K562 (cell line): ENCODE results near the gene ATXN1. TPM values are rescaled to one million over a fixed set of nuclear protein-coding genes. Genes with fewer than 3 reads are reported as not detected.

Experiments used
- ATAC-seq: fragments of 200-7000 bp; cut with Tn5 transposase; 3 replicates; pipeline ENCODE4 v1.9.1; 2020; ENCODE audit warnings: moderate library complexity
- BruUV-seq: library from RNA; stranded (reverse); fragments of 400-500 nt; replicated peaks from 2 replicates; lab custom pipeline; 2021; lab: Mats Ljungman, UMichigan
- CTCF ChIA-PET: fragments of 300-600 bp; formaldehyde crosslinking; extraction: SDS; loops from one replicate; lab custom pipeline; 2021; ENCODE audit warnings: low intra/inter-chr PET ratio; lab: Yijun Ruan, JAX
- POLR2A ChIA-PET: fragments of 300-600, 350-650 bp; sonication (Branson Sonifier 250); formaldehyde crosslinking; extraction: SDS; loops from one replicate; lab custom pipeline; 2021; ENCODE audit warnings: antibody characterized with exemption, inconsistent platforms; lab: Yijun Ruan, JAX
- DNase-seq, 4 experiments: peaks; one replicate each; pipeline versions ENCODE4 v3.0.0 to v3.0.0-alpha.2; 2011 to 2018; ENCODE audit warnings: low spot score in 3 of 4, mixed read lengths in 3 of 4; ENCODE audit errors: extremely low read depth in 1 of 4
- FAIRE-seq: peaks from 2 replicates; lab custom pipeline; 2011; peaks lifted over from hg19 to GRCh38; lab: Jason Lieb, UNC
- H2AFZ ChIP-seq: 2 replicates; pipeline ENCODE4 v1.6.0; 2011; ENCODE audit warnings: low read depth, low read length, control low read depth, inconsistent platforms
- H3K27ac ChIP-seq: fragments of 200-600 bp; 3 replicates; pipeline ENCODE4 v1.8.0; 2011; ENCODE audit warnings: low read depth, mild to moderate bottlenecking, control low read depth, inconsistent platforms, low read length, moderate library complexity, mixed read lengths; ENCODE audit errors: extremely low read depth
- H3K27me3 ChIP-seq, 2 experiments: fragments of 300-600 bp in 1 of 2; 2 replicates in 1 of 2; 3 replicates in 1 of 2; pipeline versions ENCODE4 v1.6.0 to v1.8.0; 2011; ENCODE audit warnings: inconsistent platforms in 2 of 2, low read length in 2 of 2, mild to moderate bottlenecking in 1 of 2, mixed read lengths in 1 of 2, moderate library complexity in 1 of 2; ENCODE audit not compliant: control insufficient read depth in 2 of 2, insufficient read depth in 2 of 2
- H3K36me3 ChIP-seq: fragments of 300-600 bp; 3 replicates; pipeline ENCODE4 v1.8.0; 2011; ENCODE audit warnings: mild to moderate bottlenecking, low read length, inconsistent platforms; ENCODE audit not compliant: control insufficient read depth, insufficient read depth
- H3K4me1 ChIP-seq, 2 experiments: fragments of 200-600 bp in 1 of 2; replicated peaks in 1 of 2; 2 replicates in 1 of 2; 3 replicates in 1 of 2; pipeline versions ENCODE4 v1.5.1 to v1.8.0; 2011; ENCODE audit warnings: inconsistent platforms in 2 of 2, low read length in 2 of 2, mild to moderate bottlenecking in 1 of 2, mixed read lengths in 1 of 2, moderate library complexity in 1 of 2; ENCODE audit not compliant: control insufficient read depth in 2 of 2, insufficient read depth in 2 of 2
- H3K4me2 ChIP-seq: 2 replicates; pipeline ENCODE4 v1.6.1; 2011; ENCODE audit warnings: low read length, control low read depth, inconsistent platforms, mixed read lengths; ENCODE audit not compliant: insufficient read depth
- H3K4me3 ChIP-seq: fragments of 200-600 bp; sonication (generic), shearing (Covaris generic); 2 replicates; pipeline ENCODE4 v1.5.1; 2016; ENCODE audit warnings: control low read depth, inconsistent platforms
- H3K79me2 ChIP-seq: fragments of 200-600 bp; 3 replicates; pipeline ENCODE4 v1.8.0; 2011; ENCODE audit warnings: low read length, inconsistent platforms; ENCODE audit not compliant: control insufficient read depth, insufficient read depth
- H3K9ac ChIP-seq, 2 experiments: 2 replicates each; pipeline versions ENCODE4 v1.6.0 to v1.6.1; 2011; ENCODE audit warnings: low read depth in 2 of 2, low read length in 2 of 2, control low read depth in 1 of 2, inconsistent platforms in 1 of 2, mild to moderate bottlenecking in 1 of 2, mixed read lengths in 1 of 2; ENCODE audit not compliant: insufficient read depth in 1 of 2
- H3K9me1 ChIP-seq: one replicate; pipeline ENCODE4 v1.6.0; 2011; ENCODE audit warnings: inconsistent platforms, mild to moderate bottlenecking, low read length, moderate library complexity; ENCODE audit not compliant: control insufficient read depth, insufficient read depth
- H3K9me3 ChIP-seq: replicated peaks from 2 replicates; pipeline ENCODE4 v1.5.1; 2011; ENCODE audit warnings: low read depth, low read length, inconsistent platforms; ENCODE audit not compliant: control insufficient read depth, insufficient read depth
- H4K20me1 ChIP-seq: replicated peaks from 2 replicates; pipeline ENCODE4 v1.6.1; 2011; ENCODE audit warnings: low read length, inconsistent platforms, mixed read lengths; ENCODE audit not compliant: control insufficient read depth, insufficient read depth
- ASH1L ChIP-seq: fragments of 450-650 bp; IDR thresholded peaks from 2 replicates; pipeline ENCODE4 v1.6.1; 2018; ENCODE audit warnings: borderline replicate concordance, mild to moderate bottlenecking, low read depth; ENCODE audit not compliant: partially characterized antibody
- ATF4 ChIP-seq: fragments of 450-650 bp; formaldehyde crosslinking; IDR thresholded peaks from 2 replicates; pipeline ENCODE4 v1.4.0; 2022; ENCODE audit warnings: mild to moderate bottlenecking, moderate library complexity
- CC2D1A ChIP-seq: fragments of 450-650 bp; IDR thresholded peaks from 2 replicates; pipeline ENCODE4 v1.6.1; 2017; ENCODE audit warnings: mild to moderate bottlenecking
- DIDO1 ChIP-seq: fragments of 450-650 bp; IDR thresholded peaks from 2 replicates; pipeline ENCODE4 v1.6.1; 2016; ENCODE audit warnings: low read depth, missing biosample characterization, missing genetic modification characterization
- ELF2 ChIP-seq: fragments of 250-450 bp; sonication (Bioruptor Pico); IDR thresholded peaks from 2 replicates; pipeline ENCODE4 v1.5.0; 2021; ENCODE audit warnings: mild to moderate bottlenecking
- HLTF ChIP-seq: fragments of 450-650 bp; IDR thresholded peaks from 2 replicates; pipeline ENCODE4 v1.6.1; 2016
- LARP7 ChIP-seq: fragments of 450-650 bp; IDR thresholded peaks from 2 replicates; pipeline ENCODE4 v1.6.1; 2016
- MYC ChIP-seq, 2 experiments: fragments of 250-450 bp in 1 of 2; sonication (Bioruptor Pico) in 1 of 2; IDR thresholded peaks; 2 replicates each; pipeline versions ENCODE4 v1.5.1 to v1.6.1; 2012 to 2021; ENCODE audit warnings: low read depth in 2 of 2, borderline replicate concordance in 1 of 2, improper control_type of control experiment in 1 of 2, low read length in 1 of 2, mild to moderate bottlenecking in 1 of 2, moderate library complexity in 1 of 2
- NCOA4 ChIP-seq: fragments of 450-650 bp; IDR thresholded peaks from 2 replicates; pipeline ENCODE4 v1.6.1; 2018; ENCODE audit warnings: mild to moderate bottlenecking; ENCODE audit not compliant: partially characterized antibody
- PCBP1 ChIP-seq: fragments of 200-400 bp; formaldehyde crosslinking; IDR thresholded peaks from 2 replicates; pipeline ENCODE4 v1.6.1; 2018; ENCODE audit warnings: mild to moderate bottlenecking, low read depth, low read length; ENCODE audit not compliant: poor library complexity, severe bottlenecking
- POLR2A ChIP-seq: fragments of 450-650 bp; conservative IDR thresholded peaks from 2 replicates; pipeline ENCODE4 v1.6.1; 2016
- SIRT6 ChIP-seq: IDR thresholded peaks from one replicate; pipeline ENCODE4 v1.6.1; 2012; ENCODE audit warnings: low read depth, mild to moderate bottlenecking, control low read depth, inconsistent platforms, low read length, moderate library complexity
- SREBF2 ChIP-seq: sonication (generic); formaldehyde crosslinking; IDR thresholded peaks from 2 replicates; pipeline ENCODE4 v1.4.0; 2020; ENCODE audit warnings: mild to moderate bottlenecking, missing genetic modification reagents
- ZC3H8 ChIP-seq: fragments of 450-650 bp; IDR thresholded peaks from 2 replicates; pipeline ENCODE4 v1.6.1; 2017
- ZNF347 ChIP-seq: fragments of 450-650 bp; formaldehyde crosslinking; IDR thresholded peaks from 2 replicates; pipeline ENCODE4 v1.4.0; 2020; ENCODE audit warnings: low read depth, mild to moderate bottlenecking, moderate library complexity
- ZNF445 ChIP-seq: fragments of 250-450 bp; sonication (Bioruptor Pico); IDR thresholded peaks from 2 replicates; pipeline ENCODE4 v1.4.0; 2020; ENCODE audit warnings: low read depth, mild to moderate bottlenecking, moderate library complexity
- ZNF764 ChIP-seq: fragments of 250-450 bp; sonication (Bioruptor Pico); IDR thresholded peaks from 2 replicates; pipeline ENCODE4 v1.4.0; 2020; ENCODE audit warnings: low read depth, mild to moderate bottlenecking, moderate library complexity
- ZNF780A ChIP-seq: fragments of 250-450 bp; sonication (Bioruptor Pico); IDR thresholded peaks from 2 replicates; pipeline ENCODE4 v1.5.0; 2021; ENCODE audit warnings: mild to moderate bottlenecking
- WGBS: fragments of 100-300 bp; shearing (Covaris generic); methylation state at CpG from one replicate; pipeline ENCODE4 v1.1.6; 2016; ENCODE audit warnings: low coverage, mixed read lengths; ENCODE audit not compliant: insufficient coverage; ENCODE audit errors: missing lambda C conversion rate; 5-methylcytosine and 5-hydroxymethylcytosine counted together
- in situ Hi-C: fragments of 300-500 bp; cut with MboI; formaldehyde crosslinking; loops from 4 replicates; pipeline ENCODE4 v1.15.0; 2018; ENCODE audit warnings: inconsistent platforms, mixed read lengths
- intact Hi-C: fragments of 100-400 bp; cut with micrococcal nuclease; formaldehyde crosslinking; loops from 2 replicates; pipeline ENCODE4 v1.14.2; 2022
- polyA plus RNA-seq, 8 experiments: library from polyadenylated mRNA; depleted of rRNA in 4 of 8; stranded (reverse) in 5 of 8; unstranded in 3 of 8; fragments of >200 nt; fragmentation: Nextera tagmentation in 2 of 8; fragmentation: Illumina TruSeq in 1 of 8; extraction: Ambion mirVana in 2 of 8; extraction: Trizol in 1 of 8; gene quantifications; 2 replicates each; pipeline versions ENCODE4 v1.2.1 to v1.2.3, GENCODE V29; 2011 to 2014; ENCODE audit warnings: inconsistent platforms in 1 of 8, missing spikeins in 1 of 8
- total RNA-seq, 7 experiments: library from RNA; depleted of rRNA in 6 of 7; stranded (reverse); fragments of >200 nt in 6 of 7; fragmentation: Illumina TruSeq in 2 of 7; extraction: Trizol in 2 of 7; gene quantifications; 2 replicates each; pipeline versions ENCODE4 v1.2.1 to v1.2.3, GENCODE V29; 2011 to 2021; ENCODE audit warnings: low replicate concordance in 1 of 7

Gene ATXN1
- total and polyA plus RNA-seq, 9 of the 15 experiments (the other 6 are each of a cell fraction or from before 2014, with no cell fraction given) = under 0.01 to 1.2 (median 0.58) TPM

- H3K4me1 ChIP-seq = no peaks in the 10 kb centered on the region
- POLR2A ChIA-PET = interaction anchor here (0.8 to 1.6 kb wide), 4 partner anchors 13 to 21 kb away, joined by 3 to 4 read pairs (median 3); no protein-coding TSS in a partner anchor
- intact Hi-C loops = no loop called here
Observed at GRCh38 chr6:16377470-16377869, 383.8 kb downstream of the ATXN1 start.

More at GRCh38 chr6:16377470-16377869, 383.8 kb downstream of the ATXN1 start:
- no peak for TF ChIP-seq CC2D1A
- TF ChIP-seq SIRT6 = no peak
- no peak for TF ChIP-seq MYC (IDR thresholded peaks at IDR 0.05; ENCODE audit: low read depth, low read length)
- no peak for TF ChIP-seq MYC (CRISPR knock-in tag; IDR thresholded peaks at IDR 0.05; ENCODE audit: borderline replicate concordance, low read depth)
- no peak for TF ChIP-seq DIDO1
- TF ChIP-seq ELF2 (CRISPR knock-in tag) = no peak
- no peak for TF ChIP-seq PCBP1
- no peak for TF ChIP-seq POLR2A
- no peak for TF ChIP-seq HLTF
- TF ChIP-seq ZNF764 (CRISPR knock-in tag) = no peak
- TF ChIP-seq ATF4 = no peak
- no peak for TF ChIP-seq ZNF347 (CRISPR knock-in tag)
- no peak for TF ChIP-seq ASH1L
- no peak for TF ChIP-seq LARP7
- TF ChIP-seq ZNF445 (CRISPR knock-in tag) = no peak
- no peak for TF ChIP-seq ZNF780A (CRISPR knock-in tag)
- no peak for TF ChIP-seq SREBF2 (CRISPR knock-in tag)
- TF ChIP-seq NCOA4 = no peak
- TF ChIP-seq ZC3H8 = no peak
- H3K27ac ChIP-seq = no peak overlapping the region
- H3K9me3 ChIP-seq = no peaks in the 10 kb centered on the region
- no peaks in the 10 kb centered on the region for H3K36me3 ChIP-seq
- H3K9me1 ChIP-seq = no peaks in the 10 kb centered on the region
- ATAC-seq (no peak; the same call in 2 of the 3 replicates), DNase-seq (no peak), FAIRE-seq (no peak)
- no TSS peak for BruUV-seq
- H3K79me2 ChIP-seq = no peaks in the 10 kb centered on the region
- CTCF ChIA-PET = no interaction called here
- no peak overlapping the region for H3K4me3 ChIP-seq
- H3K4me2 ChIP-seq = no peak overlapping the region
- H3K9ac ChIP-seq = no peak overlapping the region
- H2AFZ ChIP-seq = no peak overlapping the region
- peaks cover 12 to 23% of the 10 kb centered on the region in 2 experiments for H3K27me3 ChIP-seq
- H4K20me1 ChIP-seq = no peaks in the 10 kb centered on the region
- WGBS = 3% methylated on average over 9 of the region's 9 CpGs
- in situ Hi-C loops = no loop called here
